AG04449 (cell line): ENCODE results near the gene PPP6R1.

Experiments
- CTCF ChIA-PET: fragments of 350-600 bp; formaldehyde crosslinking; extraction: SDS; loops from one replicate; lab custom pipeline; 2021; ENCODE audit warnings: antibody characterized with exemption; lab: Yijun Ruan, JAX
- POLR2A ChIA-PET: fragments of 400-600, 350-600 bp; formaldehyde crosslinking; extraction: SDS; loops from one replicate; lab custom pipeline; 2020; ENCODE audit warnings: antibody characterized with exemption, inconsistent platforms; lab: Yijun Ruan, JAX
- DNase-seq: peaks from one replicate; pipeline ENCODE4 v3.0.0-alpha.2; 2010; ENCODE audit warnings: low read depth, low spot score
- H3K4me3 ChIP-seq: 2 replicates; pipeline ENCODE4 v1.5.1; 2011; ENCODE audit warnings: low read depth, mild to moderate bottlenecking, control low read depth, low read length
- CTCF ChIP-seq: IDR thresholded peaks from one replicate; pipeline ENCODE4 v1.5.1; 2011; ENCODE audit warnings: mild to moderate bottlenecking, moderate library complexity, low read length, control low read depth, inconsistent platforms; ENCODE audit not compliant: insufficient read depth; ENCODE audit errors: missing control alignments

Gene PPP6R1

GRCh38 chr19:55300886-55301458 lies 42.2 kb upstream of the PPP6R1 start:
- ChIA-PET CTCF (interaction anchor here (0.6 to 6.8 kb wide), 40 partner anchors 9 to 1035 kb away, joined by 3 to 135 read pairs (median 6); partner anchors contain the start of genes BRSK1, DNAAF3, HSPBP1 and KMT5C), POLR2A (interaction anchor here (0.6 to 1.8 kb wide), 3 partner anchors 65 to 106 kb away, joined by 3 to 6 read pairs (median 3); no protein-coding TSS in a partner anchor)
- no peak for DNase-seq
- H3K4me3 ChIP-seq, result no peak overlapping the region
- no peak for TF ChIP-seq CTCF

GRCh38 chr19:55299991-55300390 lies 41.2 kb upstream of the PPP6R1 start:
- DNase-seq, result no peak
- no peak overlapping the region for H3K4me3 ChIP-seq
- ChIA-PET CTCF (interaction anchor here (3.7 to 6.8 kb wide), 4 partner anchors 9 to 84 kb away, joined by 27 to 135 read pairs (median 88); partner anchors contain the start of genes KMT5C, TMEM150B and TMEM238), POLR2A (no interaction called here)
- no peak for TF ChIP-seq CTCF

- ChIA-PET CTCF (interaction anchor here (2.8 kb wide), 1 partner anchor 9 kb away, joined by 11 read pairs; no protein-coding TSS in a partner anchor), POLR2A (no interaction called here)
- TF ChIP-seq CTCF, result no peak
- H3K4me3 ChIP-seq, result no peak overlapping the region
- DNase-seq, result no peak
Measured at GRCh38 chr19:55297267-55297666, 38.5 kb upstream of the PPP6R1 start.

- ChIA-PET CTCF (interaction anchor here (1.6 to 9.3 kb wide), 3 partner anchors 9 to 129 kb away, joined by 9 to 127 read pairs (median 11); no protein-coding TSS in a partner anchor), POLR2A (no interaction called here)
Measured at GRCh38 chr19:55289117-55289796, 30.4 kb upstream of the PPP6R1 start.

GRCh38 chr19:55287361-55288079 lies 28.7 kb upstream of the PPP6R1 start:
- ChIA-PET POLR2A (interaction anchor here (1.1 kb wide), 1 partner anchor 28 kb away, joined by 3 read pairs; the partner anchor contains the start of gene PPP6R1), CTCF (interaction anchor here (0.8 to 9.3 kb wide), 4 partner anchors 10 to 131 kb away, joined by 3 to 127 read pairs (median 10); no protein-coding TSS in a partner anchor)
- DNase-seq, result no peak
- no peak for TF ChIP-seq CTCF
- H3K4me3 ChIP-seq, result no peak overlapping the region

More at GRCh38 chr19:55289117-55289796, 30.4 kb upstream of the PPP6R1 start:
- TF ChIP-seq CTCF, result no peak
- H3K4me3 ChIP-seq, result no peak overlapping the region
- no peak for DNase-seq
